ENCODE measurements around the gene PARD3.

DNA sequence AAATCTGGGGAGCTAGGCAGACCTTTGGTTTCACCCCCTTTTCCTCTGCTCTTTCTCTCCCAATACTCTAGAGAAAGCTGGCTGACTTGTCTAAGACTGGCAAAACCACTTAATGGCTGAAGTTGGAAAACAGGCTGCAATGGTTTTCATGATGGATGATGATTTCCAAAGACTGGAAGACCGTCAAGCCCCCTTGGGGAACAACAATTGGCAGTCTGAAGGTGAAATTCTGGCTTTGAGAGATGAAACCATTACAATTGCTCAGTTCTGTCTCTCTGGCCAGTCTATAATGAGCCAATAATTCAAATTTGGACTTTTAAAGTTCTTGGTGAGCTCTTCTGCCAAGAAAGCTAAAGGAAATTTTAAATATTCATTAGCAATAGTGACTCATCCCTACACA, 680.5 kb downstream of the PARD3 start:
- TF ChIP-seq EZH2 (IDR thresholded peaks at IDR 0.05; ENCODE audit: insufficient read depth, poor library complexity, severe bottlenecking) (no peak), EZH2phosphoT487 (IDR thresholded peaks at IDR 0.05; ENCODE audit: insufficient read depth, low read depth) (no peak)
